Measurements from ENCODE around the gene PIR. TPM values are rescaled to one million over a fixed set of nuclear protein-coding genes. Genes with fewer than 3 reads are reported as not detected.

Gene PIR
- total RNA-seq, 1 experiment from 2014 or later: 17.1 TPM

DNA sequence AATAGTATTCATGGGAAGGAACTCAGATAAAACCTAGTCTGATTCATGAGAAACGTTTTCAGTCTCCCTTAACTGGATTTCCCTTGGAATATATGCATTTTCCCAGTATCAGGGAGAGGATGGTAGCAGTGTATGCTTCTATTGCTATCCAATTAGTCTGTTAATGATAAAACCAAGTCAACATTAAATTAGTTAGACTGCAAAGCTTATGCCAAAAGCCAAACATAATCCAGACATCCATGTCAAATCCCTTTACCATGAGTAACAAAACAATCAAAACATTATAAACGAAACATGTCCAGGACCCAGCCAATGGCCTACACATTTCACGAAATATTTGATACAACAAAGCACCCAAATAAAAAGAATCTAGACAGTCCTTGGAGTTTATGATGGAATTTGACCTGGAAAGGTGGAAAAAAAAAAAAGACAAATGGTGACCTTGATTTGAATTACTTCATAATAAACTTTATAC lies 74.4 kb downstream of the PIR start:
- CTCF ChIA-PET: no interaction called here
- no peak for ATAC-seq
- H3K9me3 Mint-ChIP-seq: peaks cover 11% of the 10 kb centered on the region
- H3K36me3 Mint-ChIP-seq: peaks cover 13% of the 10 kb centered on the region
- DNase-seq (ENCODE audit: low spot score): no peak
- H3K4me1 Mint-ChIP-seq: no peaks in the 10 kb centered on the region
- H3K4me3 Mint-ChIP-seq: no peak overlapping the region
- POLR2A ChIA-PET: no interaction called here
- no peak overlapping the region for H3K27ac Mint-ChIP-seq
- no peaks in the 10 kb centered on the region for H3K27me3 Mint-ChIP-seq (ENCODE audit: low read depth)
- TF ChIP-seq, protein P1, sequence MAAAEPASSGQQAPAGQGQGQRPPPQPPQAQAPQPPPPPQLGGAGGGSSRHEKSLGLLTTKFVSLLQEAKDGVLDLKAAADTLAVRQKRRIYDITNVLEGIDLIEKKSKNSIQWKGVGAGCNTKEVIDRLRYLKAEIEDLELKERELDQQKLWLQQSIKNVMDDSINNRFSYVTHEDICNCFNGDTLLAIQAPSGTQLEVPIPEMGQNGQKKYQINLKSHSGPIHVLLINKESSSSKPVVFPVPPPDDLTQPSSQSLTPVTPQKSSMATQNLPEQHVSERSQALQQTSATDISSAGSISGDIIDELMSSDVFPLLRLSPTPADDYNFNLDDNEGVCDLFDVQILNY (CRISPR knock-in tag; IDR thresholded peaks at IDR 0.05): no peak
- TF ChIP-seq, protein P2, sequence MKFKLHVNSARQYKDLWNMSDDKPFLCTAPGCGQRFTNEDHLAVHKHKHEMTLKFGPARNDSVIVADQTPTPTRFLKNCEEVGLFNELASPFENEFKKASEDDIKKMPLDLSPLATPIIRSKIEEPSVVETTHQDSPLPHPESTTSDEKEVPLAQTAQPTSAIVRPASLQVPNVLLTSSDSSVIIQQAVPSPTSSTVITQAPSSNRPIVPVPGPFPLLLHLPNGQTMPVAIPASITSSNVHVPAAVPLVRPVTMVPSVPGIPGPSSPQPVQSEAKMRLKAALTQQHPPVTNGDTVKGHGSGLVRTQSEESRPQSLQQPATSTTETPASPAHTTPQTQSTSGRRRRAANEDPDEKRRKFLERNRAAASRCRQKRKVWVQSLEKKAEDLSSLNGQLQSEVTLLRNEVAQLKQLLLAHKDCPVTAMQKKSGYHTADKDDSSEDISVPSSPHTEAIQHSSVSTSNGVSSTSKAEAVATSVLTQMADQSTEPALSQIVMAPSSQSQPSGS (CRISPR knock-in tag; IDR thresholded peaks at IDR 0.05; ENCODE audit: borderline replicate concordance, low read depth): no peak
- TF ChIP-seq GABPB1 (CRISPR knock-in tag; IDR thresholded peaks at IDR 0.05): no peak
- TF ChIP-seq, protein P3, sequence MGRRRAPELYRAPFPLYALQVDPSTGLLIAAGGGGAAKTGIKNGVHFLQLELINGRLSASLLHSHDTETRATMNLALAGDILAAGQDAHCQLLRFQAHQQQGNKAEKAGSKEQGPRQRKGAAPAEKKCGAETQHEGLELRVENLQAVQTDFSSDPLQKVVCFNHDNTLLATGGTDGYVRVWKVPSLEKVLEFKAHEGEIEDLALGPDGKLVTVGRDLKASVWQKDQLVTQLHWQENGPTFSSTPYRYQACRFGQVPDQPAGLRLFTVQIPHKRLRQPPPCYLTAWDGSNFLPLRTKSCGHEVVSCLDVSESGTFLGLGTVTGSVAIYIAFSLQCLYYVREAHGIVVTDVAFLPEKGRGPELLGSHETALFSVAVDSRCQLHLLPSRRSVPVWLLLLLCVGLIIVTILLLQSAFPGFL (CRISPR knock-in tag; IDR thresholded peaks at IDR 0.05; ENCODE audit: borderline replicate concordance): no peak
- no peak for TF ChIP-seq SP1 (CRISPR knock-in tag; conservative IDR thresholded peaks at IDR 0.05)
- TF ChIP-seq, protein P4, sequence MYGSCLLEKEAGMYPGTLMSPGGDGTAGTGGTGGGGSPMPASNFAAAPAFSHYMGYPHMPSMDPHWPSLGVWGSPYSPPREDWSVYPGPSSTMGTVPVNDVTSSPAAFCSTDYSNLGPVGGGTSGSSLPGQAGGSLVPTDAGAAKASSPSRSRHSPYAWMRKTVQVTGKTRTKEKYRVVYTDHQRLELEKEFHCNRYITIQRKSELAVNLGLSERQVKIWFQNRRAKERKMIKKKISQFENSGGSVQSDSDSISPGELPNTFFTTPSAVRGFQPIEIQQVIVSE (CRISPR knock-in tag; IDR thresholded peaks at IDR 0.05; ENCODE audit: borderline replicate concordance): no peak
- TF ChIP-seq NR3C1 (CRISPR knock-in tag; conservative IDR thresholded peaks at IDR 0.05; ENCODE audit: low read depth): no peak
- TF ChIP-seq, protein P5, sequence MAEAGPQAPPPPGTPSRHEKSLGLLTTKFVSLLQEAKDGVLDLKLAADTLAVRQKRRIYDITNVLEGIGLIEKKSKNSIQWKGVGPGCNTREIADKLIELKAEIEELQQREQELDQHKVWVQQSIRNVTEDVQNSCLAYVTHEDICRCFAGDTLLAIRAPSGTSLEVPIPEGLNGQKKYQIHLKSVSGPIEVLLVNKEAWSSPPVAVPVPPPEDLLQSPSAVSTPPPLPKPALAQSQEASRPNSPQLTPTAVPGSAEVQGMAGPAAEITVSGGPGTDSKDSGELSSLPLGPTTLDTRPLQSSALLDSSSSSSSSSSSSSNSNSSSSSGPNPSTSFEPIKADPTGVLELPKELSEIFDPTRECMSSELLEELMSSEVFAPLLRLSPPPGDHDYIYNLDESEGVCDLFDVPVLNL (CRISPR knock-in tag; IDR thresholded peaks at IDR 0.05; ENCODE audit: borderline replicate concordance, low read depth): no peak

DNA sequence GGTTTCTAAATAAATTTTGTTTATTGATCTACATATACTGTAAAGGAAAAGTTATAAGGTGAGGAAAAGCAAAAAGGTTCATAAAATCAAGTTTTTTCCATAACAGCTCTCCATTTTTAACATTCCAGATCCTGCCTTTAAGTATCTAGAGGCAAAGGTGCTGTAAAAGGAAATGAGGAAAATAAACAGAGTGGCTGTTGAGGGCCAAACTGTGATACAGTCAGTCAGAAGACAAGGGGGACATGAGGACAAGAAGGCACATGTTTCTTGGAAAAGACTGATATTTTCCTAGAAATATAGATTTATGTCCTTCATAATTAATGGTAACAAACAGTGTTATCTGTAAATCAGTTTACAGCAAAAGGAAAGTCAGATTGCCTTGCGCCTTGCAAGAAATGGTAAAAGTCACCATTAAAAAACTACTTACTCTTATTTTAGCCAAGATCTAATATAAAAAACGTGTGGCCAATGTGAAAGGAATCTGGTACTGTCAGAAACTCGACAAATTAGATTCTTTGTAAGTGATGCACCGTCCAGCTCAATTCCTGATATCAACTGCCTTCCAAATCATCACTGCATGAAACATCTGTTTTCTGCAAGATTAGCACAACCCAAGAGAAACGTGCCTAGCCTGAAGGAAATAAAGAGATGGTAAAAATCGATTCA lies 75.0 kb downstream of the PIR start:
- Mint-ChIP-seq H3K36me3 (peaks cover 13% of the 10 kb centered on the region), H3K27ac (no peak overlapping the region), H3K9me3 (peaks cover 11% of the 10 kb centered on the region), H3K4me1 (peaks cover 2% of the 10 kb centered on the region; the same call in 1 of the 2 replicates), H3K4me3 (no peak overlapping the region), H3K27me3 (ENCODE audit: low read depth) (no peaks in the 10 kb centered on the region)
- ChIA-PET POLR2A (no interaction called here), CTCF (no interaction called here)
- ATAC-seq: no peak
- DNase-seq (ENCODE audit: low spot score): no peak
- TF ChIP-seq, protein P2 (CRISPR knock-in tag; IDR thresholded peaks at IDR 0.05; ENCODE audit: borderline replicate concordance, low read depth): no peak
- no peak for TF ChIP-seq SP1 (CRISPR knock-in tag; conservative IDR thresholded peaks at IDR 0.05)
- TF ChIP-seq, protein P6, sequence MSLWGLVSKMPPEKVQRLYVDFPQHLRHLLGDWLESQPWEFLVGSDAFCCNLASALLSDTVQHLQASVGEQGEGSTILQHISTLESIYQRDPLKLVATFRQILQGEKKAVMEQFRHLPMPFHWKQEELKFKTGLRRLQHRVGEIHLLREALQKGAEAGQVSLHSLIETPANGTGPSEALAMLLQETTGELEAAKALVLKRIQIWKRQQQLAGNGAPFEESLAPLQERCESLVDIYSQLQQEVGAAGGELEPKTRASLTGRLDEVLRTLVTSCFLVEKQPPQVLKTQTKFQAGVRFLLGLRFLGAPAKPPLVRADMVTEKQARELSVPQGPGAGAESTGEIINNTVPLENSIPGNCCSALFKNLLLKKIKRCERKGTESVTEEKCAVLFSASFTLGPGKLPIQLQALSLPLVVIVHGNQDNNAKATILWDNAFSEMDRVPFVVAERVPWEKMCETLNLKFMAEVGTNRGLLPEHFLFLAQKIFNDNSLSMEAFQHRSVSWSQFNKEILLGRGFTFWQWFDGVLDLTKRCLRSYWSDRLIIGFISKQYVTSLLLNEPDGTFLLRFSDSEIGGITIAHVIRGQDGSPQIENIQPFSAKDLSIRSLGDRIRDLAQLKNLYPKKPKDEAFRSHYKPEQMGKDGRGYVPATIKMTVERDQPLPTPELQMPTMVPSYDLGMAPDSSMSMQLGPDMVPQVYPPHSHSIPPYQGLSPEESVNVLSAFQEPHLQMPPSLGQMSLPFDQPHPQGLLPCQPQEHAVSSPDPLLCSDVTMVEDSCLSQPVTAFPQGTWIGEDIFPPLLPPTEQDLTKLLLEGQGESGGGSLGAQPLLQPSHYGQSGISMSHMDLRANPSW (CRISPR knock-in tag; conservative IDR thresholded peaks at IDR 0.05; ENCODE audit: low read depth): no peak

Data from WTC11 (cell line).